Cardiac fibroblast (primary cell): Measurements from ENCODE around the gene NKX6-1.

Experiments
- DNase-seq, 2 donors: peaks; one replicate each; pipeline versions ENCODE4 v3.0.0 to v3.0.0-alpha.2; 2010; ENCODE audit warnings: low read depth in 2 of 2
- H3K4me3 ChIP-seq, 2 donors: replicated peaks in 1 of 2; 1 replicate in 1 of 2; 2 replicates in 1 of 2; pipeline ENCODE4 v1.5.1; 2011; ENCODE audit warnings: low read depth in 2 of 2, low read length in 2 of 2, mild to moderate bottlenecking in 2 of 2, moderate library complexity in 1 of 2
- CTCF ChIP-seq: IDR thresholded peaks from one replicate; pipeline ENCODE4 v1.5.1; 2011; ENCODE audit warnings: low read depth, mild to moderate bottlenecking, low read length, inconsistent platforms

Gene NKX6-1

GRCh38 chr4:84467601-84468000 lies 31.5 kb downstream of the NKX6-1 start:
- no peak for TF ChIP-seq CTCF
- H3K4me3 ChIP-seq: no peak overlapping the region
- no peak for DNase-seq

- DNase-seq: no peak
- H3K4me3 ChIP-seq: no peak overlapping the region
- no peak for TF ChIP-seq CTCF
These were observed 39.3 kb downstream of the NKX6-1 start for GRCh38 chr4:84459783-84460182.

GRCh38 chr4:84456157-84456556 lies 42.9 kb downstream of the NKX6-1 start:
- no peak overlapping the region for H3K4me3 ChIP-seq
- no peak for DNase-seq
- TF ChIP-seq CTCF: no peak

GRCh38 chr4:84455697-84456096 lies 43.4 kb downstream of the NKX6-1 start:
- no peak for TF ChIP-seq CTCF
- no peak overlapping the region for H3K4me3 ChIP-seq
- DNase-seq: no peak

GRCh38 chr4:84451546-84451945 lies 47.5 kb downstream of the NKX6-1 start:
- peak; percentile 9 to 13 for DNase-seq
- no peak overlapping the region for H3K4me3 ChIP-seq
- peak; percentile 50 for TF ChIP-seq CTCF

- DNase-seq: no peak
- TF ChIP-seq CTCF: no peak
- no peak overlapping the region for H3K4me3 ChIP-seq
These were observed 55.6 kb downstream of the NKX6-1 start for GRCh38 chr4:84443523-84443922.

GRCh38 chr4:84442778-84443177 lies 56.3 kb downstream of the NKX6-1 start:
- no peak for TF ChIP-seq CTCF
- DNase-seq: no peak

More at GRCh38 chr4:84442778-84443177, 56.3 kb downstream of the NKX6-1 start:
- no peak overlapping the region for H3K4me3 ChIP-seq
